KMS-11 (cell line): ENCODE data around the gene PCNX1.

ENCODE experiments used
- H2AFZ ChIP-seq: fragments of 200-600 bp; sonication (generic); 2 replicates; pipeline ENCODE4 v1.6.1; 2016; ENCODE audit warnings: antibody characterized with exemption, mixed run types, low read depth
- H3K27ac ChIP-seq: fragments of 200-600 bp; sonication (generic); 2 replicates; pipeline ENCODE4 v1.6.1; 2016; ENCODE audit warnings: mild to moderate bottlenecking, mixed run types
- H3K27me3 ChIP-seq: fragments of 200-600 bp; sonication (generic); 2 replicates; pipeline ENCODE4 v1.6.1; 2017; ENCODE audit warnings: mild to moderate bottlenecking, low read depth, mixed run types, moderate library complexity; ENCODE audit not compliant: insufficient read depth
- H3K36me3 ChIP-seq: fragments of 200-600 bp; sonication (generic); 2 replicates; pipeline ENCODE4 v1.6.1; 2017; ENCODE audit warnings: mild to moderate bottlenecking, mixed run types; ENCODE audit not compliant: insufficient read depth
- H3K4me1 ChIP-seq: fragments of 200-600 bp; sonication (generic); 2 replicates; pipeline ENCODE4 v1.6.1; 2016; ENCODE audit warnings: mild to moderate bottlenecking, low read depth, mixed run types; ENCODE audit not compliant: poor library complexity, severe bottlenecking
- H3K4me2 ChIP-seq: fragments of 200-600 bp; sonication (generic); 2 replicates; pipeline ENCODE4 v1.7.0; 2016; ENCODE audit warnings: mild to moderate bottlenecking, mixed run types
- H3K4me3 ChIP-seq: fragments of 200-600 bp; sonication (generic); IDR thresholded peaks from 2 replicates; pipeline ENCODE4 v1.6.1; 2017; ENCODE audit warnings: low read depth, low read length, mixed read lengths; ENCODE audit not compliant: insufficient read depth
- H3K79me2 ChIP-seq: fragments of 200-600 bp; sonication (generic); 2 replicates; pipeline ENCODE4 v1.6.1; 2016; ENCODE audit warnings: low read depth, mixed run types; ENCODE audit not compliant: insufficient read depth
- H3K9ac ChIP-seq: fragments of 200-600 bp; sonication (generic); 2 replicates; pipeline ENCODE4 v1.6.1; 2016; ENCODE audit warnings: mild to moderate bottlenecking, mixed run types
- H4K20me1 ChIP-seq: fragments of 200-600 bp; sonication (generic); 2 replicates; pipeline ENCODE4 v1.6.1; 2016; ENCODE audit warnings: mild to moderate bottlenecking, mixed run types; ENCODE audit not compliant: insufficient read depth
- CTCF ChIP-seq: fragments of 200-600 bp; sonication (generic); conservative IDR thresholded peaks from 2 replicates; pipeline ENCODE4 v1.6.1; 2017; ENCODE audit warnings: low read depth, mild to moderate bottlenecking, antibody characterized with exemption, low read length, moderate library complexity, mixed read lengths

PCNX1 gene

GRCh38 chr14:70909733-70910614 is 2.7 kb downstream of the PCNX1 start:
- peaks cover 66% of the 10 kb centered on the region for H3K79me2 ChIP-seq
- no peaks in the 10 kb centered on the region for H3K27me3 ChIP-seq
- H3K4me3 ChIP-seq, result no peak overlapping the region
- peak overlapping the region; percentile 56; the same call in 1 of the 2 replicates for H3K4me2 ChIP-seq
- H4K20me1 ChIP-seq, result no peaks in the 10 kb centered on the region
- no peak overlapping the region for H3K27ac ChIP-seq
- H2AFZ ChIP-seq, result no peak overlapping the region
- H3K9ac ChIP-seq, result no peak overlapping the region; the same call in 1 of the 2 replicates
- no peak for TF ChIP-seq CTCF
- no peaks in the 10 kb centered on the region for H3K36me3 ChIP-seq
- peaks cover 7% of the 10 kb centered on the region for H3K4me1 ChIP-seq

- Histone ChIP-seq H3K4me1 (no peaks in the 10 kb centered on the region), H3K4me2 (no peak overlapping the region), H3K27ac (no peak overlapping the region), H3K4me3 (no peak overlapping the region), H3K27me3 (no peaks in the 10 kb centered on the region), H3K36me3 (no peaks in the 10 kb centered on the region), H2AFZ (no peak overlapping the region), H3K9ac (no peak overlapping the region), H4K20me1 (no peaks in the 10 kb centered on the region), H3K79me2 (peaks cover 47% of the 10 kb centered on the region)
- no peak for TF ChIP-seq CTCF
Observed at GRCh38 chr14:70915415-70915814, 8.2 kb downstream of the PCNX1 start.

GRCh38 chr14:70916300-70916699 is 9.0 kb downstream of the PCNX1 start:
- Histone ChIP-seq H3K4me2 (no peak overlapping the region), H3K27me3 (no peaks in the 10 kb centered on the region), H2AFZ (no peak overlapping the region), H3K9ac (no peak overlapping the region), H3K4me3 (no peak overlapping the region), H3K36me3 (no peaks in the 10 kb centered on the region), H4K20me1 (no peaks in the 10 kb centered on the region), H3K79me2 (peaks cover 38% of the 10 kb centered on the region), H3K4me1 (no peaks in the 10 kb centered on the region), H3K27ac (no peak overlapping the region)
- TF ChIP-seq CTCF, result no peak

- Histone ChIP-seq H3K4me1 (no peaks in the 10 kb centered on the region), H3K4me2 (no peak overlapping the region), H3K9ac (no peak overlapping the region), H3K4me3 (no peak overlapping the region), H4K20me1 (no peaks in the 10 kb centered on the region), H3K27ac (no peak overlapping the region), H3K27me3 (no peaks in the 10 kb centered on the region), H3K36me3 (no peaks in the 10 kb centered on the region), H2AFZ (no peak overlapping the region), H3K79me2 (peaks cover 33% of the 10 kb centered on the region; the same call in 1 of the 2 replicates)
- no peak for TF ChIP-seq CTCF
Observed at GRCh38 chr14:70916799-70917198, 9.5 kb downstream of the PCNX1 start.
